NCI-H1048 (cell line): ENCODE results near the gene EPB41L1.

Experiments
- DNase-seq: peaks from one replicate; lab custom pipeline; 2025; lab: John Stamatoyannopoulos, UW

Gene EPB41L1

DNA sequence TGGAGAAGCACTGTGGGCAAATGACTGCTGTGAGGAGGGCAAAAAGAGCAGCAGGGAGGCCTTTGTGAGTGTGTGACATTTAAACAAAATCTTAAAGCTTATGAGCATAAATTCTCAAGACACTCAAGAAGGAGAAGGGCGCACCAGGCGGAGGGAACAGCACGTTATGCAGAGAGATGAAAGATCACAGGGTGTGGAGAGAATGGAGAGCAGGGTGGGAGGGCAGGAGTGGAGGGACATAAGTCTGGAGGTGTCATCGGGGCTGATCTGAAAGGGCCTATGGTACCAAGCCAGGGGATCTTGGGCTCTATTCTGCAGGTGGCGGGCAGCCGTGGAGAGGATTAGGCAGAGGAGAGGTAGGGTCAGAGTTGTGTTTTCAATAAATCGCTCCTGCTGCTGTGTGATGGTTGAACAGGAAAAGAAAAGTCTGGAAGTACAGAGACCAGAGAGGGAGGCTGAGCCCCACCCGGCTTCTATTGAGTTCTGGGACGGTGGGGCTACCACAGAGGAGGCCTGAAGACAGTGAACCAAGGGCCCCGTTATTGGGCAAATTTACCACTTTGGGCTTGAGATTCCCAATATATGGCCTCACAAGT is 127.3 kb downstream of the EPB41L1 start:
- DNase-seq = no peak
